Measurements from ENCODE around the gene ZNF30.
"Not testable (repeated sequence)": the region's sequence is repeated elsewhere in the genome, so short reads cannot be mapped to it uniquely, and the experiment has no call there.

Gene ZNF30

DNA sequence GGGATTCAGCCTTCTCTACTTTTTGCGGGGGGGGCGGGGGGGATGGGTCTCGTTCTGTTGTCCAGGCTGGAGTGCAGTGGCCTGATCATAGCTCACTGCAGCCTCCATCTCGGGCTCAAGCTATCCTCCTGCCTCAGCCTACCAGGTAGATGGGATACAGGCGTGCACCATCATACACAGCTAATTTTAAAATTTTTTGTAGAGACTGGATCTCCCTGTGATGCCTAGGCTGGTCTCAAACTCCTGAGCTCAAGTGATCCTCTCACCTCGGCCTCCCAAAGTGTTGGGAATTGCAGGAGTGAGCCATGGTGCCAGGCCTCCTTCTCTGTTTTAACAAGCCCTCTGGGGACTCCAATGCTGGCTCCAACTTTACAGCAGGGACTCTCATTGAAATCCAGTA lies 37.9 kb downstream of the ZNF30 start:
- H3K4me3 ChIP-seq (replicated peaks; ENCODE audit: low read depth, low read length): no peak overlapping the region
- DNase-seq (ENCODE audit: extremely low read depth, insufficient read length): no peak
- no peaks in the 10 kb centered on the region for H3K27me3 ChIP-seq (replicated peaks; ENCODE audit: control insufficient read depth, insufficient read depth, low read length)
- TF ChIP-seq, protein P1, sequence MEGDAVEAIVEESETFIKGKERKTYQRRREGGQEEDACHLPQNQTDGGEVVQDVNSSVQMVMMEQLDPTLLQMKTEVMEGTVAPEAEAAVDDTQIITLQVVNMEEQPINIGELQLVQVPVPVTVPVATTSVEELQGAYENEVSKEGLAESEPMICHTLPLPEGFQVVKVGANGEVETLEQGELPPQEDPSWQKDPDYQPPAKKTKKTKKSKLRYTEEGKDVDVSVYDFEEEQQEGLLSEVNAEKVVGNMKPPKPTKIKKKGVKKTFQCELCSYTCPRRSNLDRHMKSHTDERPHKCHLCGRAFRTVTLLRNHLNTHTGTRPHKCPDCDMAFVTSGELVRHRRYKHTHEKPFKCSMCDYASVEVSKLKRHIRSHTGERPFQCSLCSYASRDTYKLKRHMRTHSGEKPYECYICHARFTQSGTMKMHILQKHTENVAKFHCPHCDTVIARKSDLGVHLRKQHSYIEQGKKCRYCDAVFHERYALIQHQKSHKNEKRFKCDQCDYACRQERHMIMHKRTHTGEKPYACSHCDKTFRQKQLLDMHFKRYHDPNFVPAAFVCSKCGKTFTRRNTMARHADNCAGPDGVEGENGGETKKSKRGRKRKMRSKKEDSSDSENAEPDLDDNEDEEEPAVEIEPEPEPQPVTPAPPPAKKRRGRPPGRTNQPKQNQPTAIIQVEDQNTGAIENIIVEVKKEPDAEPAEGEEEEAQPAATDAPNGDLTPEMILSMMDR (IDR thresholded peaks at IDR 0.05; ENCODE audit: insufficient read depth, low read length, poor library complexity, severe bottlenecking): no peak
- peaks cover 8% of the 10 kb centered on the region for H3K36me3 ChIP-seq (ENCODE audit: control insufficient read depth, insufficient read depth, low read length)

- H3K27me3 ChIP-seq (replicated peaks; ENCODE audit: control insufficient read depth, insufficient read depth, low read length); DNase-seq (ENCODE audit: extremely low read depth, insufficient read length); H3K36me3 ChIP-seq (ENCODE audit: control insufficient read depth, insufficient read depth, low read length); H3K4me3 ChIP-seq (replicated peaks; ENCODE audit: low read depth, low read length): not testable (repeated sequence)
Observed at GRCh38 chr19:34965505-34965904, 38.8 kb downstream of the ZNF30 start.

DNA sequence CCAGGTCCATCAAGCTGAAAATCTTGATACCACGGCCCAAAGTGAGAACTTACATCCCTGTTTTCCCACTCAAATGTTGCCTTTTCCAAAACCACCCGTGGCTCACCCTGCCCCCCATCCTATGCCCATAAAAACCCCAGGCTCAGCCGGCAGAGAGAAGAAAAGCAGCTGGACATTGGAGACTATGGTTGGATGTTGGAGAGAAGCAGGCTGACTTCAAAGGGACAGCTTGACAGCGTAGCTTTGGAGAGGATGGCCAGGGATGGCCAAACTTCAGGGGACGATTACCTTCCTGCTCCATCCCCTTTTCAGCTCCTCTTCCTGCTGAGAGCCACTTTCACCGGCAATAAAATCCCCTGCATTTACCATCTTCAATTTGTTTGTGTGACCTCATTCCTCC lies 40.8 kb downstream of the ZNF30 start:
- Histone ChIP-seq H3K36me3 (ENCODE audit: control insufficient read depth, insufficient read depth, low read length) (no peaks in the 10 kb centered on the region), H3K4me3 (replicated peaks; ENCODE audit: low read depth, low read length) (no peak overlapping the region), H3K27me3 (replicated peaks; ENCODE audit: control insufficient read depth, insufficient read depth, low read length) (no peaks in the 10 kb centered on the region)
- TF ChIP-seq, protein P1 (IDR thresholded peaks at IDR 0.05; ENCODE audit: insufficient read depth, low read length, poor library complexity, severe bottlenecking): no peak
- DNase-seq (ENCODE audit: extremely low read depth, insufficient read length): no peak

- no peaks in the 10 kb centered on the region for H3K27me3 ChIP-seq (replicated peaks; ENCODE audit: control insufficient read depth, insufficient read depth, low read length)
- H3K36me3 ChIP-seq (ENCODE audit: control insufficient read depth, insufficient read depth, low read length): no peaks in the 10 kb centered on the region
- DNase-seq (ENCODE audit: extremely low read depth, insufficient read length): no peak
- TF ChIP-seq, protein P1 (IDR thresholded peaks at IDR 0.05; ENCODE audit: insufficient read depth, low read length, poor library complexity, severe bottlenecking): no peak
- H3K4me3 ChIP-seq (replicated peaks; ENCODE audit: low read depth, low read length): no peak overlapping the region
Observed at GRCh38 chr19:34969721-34970120, 43.0 kb downstream of the ZNF30 start.

DNA sequence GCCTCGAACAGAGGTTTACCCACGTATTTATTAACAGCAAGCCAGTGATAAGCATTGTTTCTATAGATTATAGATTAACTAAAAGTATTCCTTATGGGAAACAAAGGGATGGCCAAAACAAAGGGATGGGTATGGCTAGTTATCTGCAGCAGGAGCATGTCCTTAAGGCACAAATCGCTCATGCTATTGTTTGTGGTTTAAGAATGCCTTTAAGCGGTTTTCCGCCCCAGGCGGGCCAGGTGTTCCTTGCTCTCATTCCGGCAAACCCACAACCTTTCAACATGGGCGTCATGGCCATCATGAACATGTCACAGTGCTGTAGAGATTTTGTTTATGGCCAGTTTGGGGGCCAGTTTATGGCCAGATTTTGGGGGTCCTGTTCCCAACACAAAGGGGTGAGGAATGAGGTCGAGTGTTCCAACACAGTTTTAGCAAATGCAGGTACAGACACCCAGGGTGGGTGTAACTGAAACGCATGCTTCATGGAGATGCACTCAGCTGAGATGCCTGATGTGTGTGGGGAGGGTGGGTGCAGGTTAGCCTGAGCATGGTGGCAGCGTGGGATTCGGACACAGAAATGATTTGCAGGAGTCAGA lies 43.6 kb downstream of the ZNF30 start:
- not testable (repeated sequence) for H3K36me3 ChIP-seq (ENCODE audit: control insufficient read depth, insufficient read depth, low read length); H3K27me3 ChIP-seq (replicated peaks; ENCODE audit: control insufficient read depth, insufficient read depth, low read length); H3K4me3 ChIP-seq (replicated peaks; ENCODE audit: low read depth, low read length); DNase-seq (ENCODE audit: extremely low read depth, insufficient read length)

DNA sequence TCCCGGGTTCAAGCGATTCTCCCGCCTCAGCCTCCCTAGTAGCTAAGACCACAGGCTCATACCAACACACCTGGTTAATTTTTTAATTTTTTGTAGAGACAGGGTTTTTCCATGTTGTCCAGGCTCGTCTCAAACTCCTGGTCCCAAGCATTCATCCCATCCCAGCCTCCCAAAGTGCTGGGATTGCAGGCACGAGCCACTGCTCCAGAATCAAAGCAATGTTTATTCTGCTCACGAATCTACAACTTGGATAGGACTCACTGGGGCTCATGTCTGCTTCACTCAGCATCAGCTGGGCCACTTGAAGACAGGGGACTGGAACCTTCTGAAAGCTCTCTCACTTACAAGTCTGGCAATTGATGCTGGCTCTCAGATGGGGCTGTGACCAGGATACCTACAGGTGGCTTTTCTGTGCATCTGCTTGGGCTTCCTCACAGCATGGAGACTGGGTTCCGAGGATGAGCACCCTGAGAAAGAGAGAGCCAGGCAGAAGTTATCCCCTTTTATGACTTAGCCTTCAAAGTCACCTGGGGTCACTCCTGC lies 45.5 kb downstream of the ZNF30 start:
- TF ChIP-seq, protein P1 (IDR thresholded peaks at IDR 0.05; ENCODE audit: insufficient read depth, low read length, poor library complexity, severe bottlenecking): no peak
- H3K4me3 ChIP-seq (replicated peaks; ENCODE audit: low read depth, low read length): no peak overlapping the region
- DNase-seq (ENCODE audit: extremely low read depth, insufficient read length): no peak
- no peaks in the 10 kb centered on the region for H3K36me3 ChIP-seq (ENCODE audit: control insufficient read depth, insufficient read depth, low read length)
- no peaks in the 10 kb centered on the region for H3K27me3 ChIP-seq (replicated peaks; ENCODE audit: control insufficient read depth, insufficient read depth, low read length)

- Histone ChIP-seq H3K4me3 (replicated peaks; ENCODE audit: low read depth, low read length) (no peak overlapping the region), H3K27me3 (replicated peaks; ENCODE audit: control insufficient read depth, insufficient read depth, low read length) (no peaks in the 10 kb centered on the region), H3K36me3 (ENCODE audit: control insufficient read depth, insufficient read depth, low read length) (no peaks in the 10 kb centered on the region)
- TF ChIP-seq, protein P1 (IDR thresholded peaks at IDR 0.05; ENCODE audit: insufficient read depth, low read length, poor library complexity, severe bottlenecking): no peak
- DNase-seq (ENCODE audit: extremely low read depth, insufficient read length): no peak
Observed at GRCh38 chr19:34974646-34975045, 47.9 kb downstream of the ZNF30 start.

Measured in GM06990 (cell line).